NCI-H2029 (cell line): ENCODE data around the gene ZBTB46.
"Not testable (repeated sequence)": the region's sequence is repeated elsewhere in the genome, so short reads cannot be mapped to it uniquely, and the experiment has no call there.

Source experiments
- DNase-seq: peaks from one replicate; lab custom pipeline; 2025; lab: John Stamatoyannopoulos, UW

The ZBTB46 gene

DNA sequence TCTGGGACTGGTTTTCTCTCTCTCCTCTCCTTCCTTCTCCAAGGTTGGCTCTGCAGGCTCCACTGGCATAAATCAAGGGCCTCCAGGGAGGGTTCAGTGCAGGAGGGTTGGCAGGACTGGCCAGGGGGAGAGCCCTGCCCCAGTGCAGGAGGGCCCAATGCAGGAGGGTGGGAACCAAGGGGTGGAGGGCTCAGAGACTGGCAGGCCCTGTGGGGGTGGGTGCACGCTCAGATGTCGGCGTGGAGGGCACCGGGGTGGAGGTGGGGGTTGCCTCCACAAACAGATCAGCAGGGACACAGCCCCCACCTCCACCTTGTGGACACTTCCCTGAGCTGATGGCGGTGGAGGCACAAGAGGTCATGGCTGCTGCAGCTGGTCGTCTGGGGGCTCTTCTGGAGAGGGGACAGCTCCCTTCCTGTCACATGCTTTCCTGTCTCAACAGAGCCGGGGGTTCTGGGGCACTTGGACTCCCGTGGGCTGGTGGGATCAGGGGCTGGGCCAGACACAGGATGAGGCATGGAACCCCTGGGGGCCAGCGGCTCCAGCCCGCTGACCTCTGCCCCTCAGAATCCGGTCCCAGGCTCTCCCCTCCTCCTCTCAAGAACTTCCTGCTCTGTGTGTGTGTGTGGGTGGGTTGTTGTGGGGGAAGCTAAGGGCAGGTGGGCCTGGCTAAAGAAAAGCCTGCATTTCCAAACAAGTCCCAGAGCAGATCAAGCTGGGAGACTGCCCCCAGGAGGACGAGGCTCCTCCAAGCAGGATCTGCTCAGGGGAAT lies 27.5 kb upstream of the ZBTB46 start:
- no peak for DNase-seq

GRCh38 chr20:63857764-63858392 lies 26.8 kb upstream of the ZBTB46 start:
- no peak for DNase-seq

- no peak for DNase-seq
Measured at GRCh38 chr20:63856098-63856511, 25.0 kb upstream of the ZBTB46 start.

DNA sequence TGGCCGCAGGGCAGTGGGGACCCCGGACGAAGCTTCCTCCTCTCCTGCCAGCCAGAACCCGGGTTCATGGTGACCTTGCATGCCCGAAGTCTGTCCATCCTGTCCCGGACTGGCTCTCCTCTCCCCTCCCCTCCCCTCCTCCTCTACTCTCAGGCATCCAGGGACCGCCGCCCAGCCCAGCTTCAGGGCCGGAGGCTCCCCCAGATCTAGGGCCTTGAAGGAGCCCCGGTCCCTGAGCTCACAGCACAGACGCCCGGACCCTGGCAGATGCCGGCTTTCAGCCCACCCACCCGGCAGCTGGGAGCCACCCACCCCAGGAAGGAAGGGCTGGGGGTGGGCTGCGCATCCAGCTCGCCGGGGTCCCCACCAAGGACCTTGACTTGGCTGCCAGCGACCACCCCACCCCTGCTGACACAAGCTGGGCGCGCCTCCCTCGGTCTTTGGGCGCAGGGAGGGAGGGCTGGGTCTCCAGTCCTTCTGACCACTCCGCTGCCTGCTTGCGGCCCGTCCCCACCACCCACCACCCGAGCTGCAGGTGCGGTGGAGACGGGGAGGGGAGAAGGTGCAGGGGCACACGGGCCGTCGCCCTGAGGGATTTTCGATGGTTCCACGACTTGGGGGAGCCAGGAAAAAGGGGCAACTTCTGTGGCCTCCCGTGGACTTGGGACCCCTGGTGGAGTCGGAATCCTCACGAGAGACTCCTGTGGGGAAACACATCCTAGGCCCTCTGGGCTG lies 24.5 kb upstream of the ZBTB46 start:
- DNase-seq, result no peak

- no peak for DNase-seq
Measured at GRCh38 chr20:63854766-63855362, 23.8 kb upstream of the ZBTB46 start.

GRCh38 chr20:63854069-63854765 lies 23.2 kb upstream of the ZBTB46 start:
- DNase-seq, result no peak

DNA sequence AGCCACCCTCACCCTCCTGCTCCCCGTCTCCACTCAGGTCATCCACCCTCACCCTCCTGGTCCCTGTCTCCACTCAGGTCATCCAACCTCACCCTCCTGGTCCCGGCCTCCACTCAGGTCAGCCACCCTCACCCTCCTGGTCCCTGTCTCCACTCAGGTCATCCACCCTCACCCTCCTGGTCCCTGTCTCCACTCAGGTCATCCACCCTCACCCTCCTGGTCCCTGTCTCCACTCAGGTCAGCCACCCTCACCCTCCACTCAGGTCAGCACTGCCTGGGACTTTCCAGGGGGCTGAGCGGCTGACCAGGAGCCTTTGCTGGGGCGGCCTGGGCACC lies 22.6 kb upstream of the ZBTB46 start:
- not testable (repeated sequence) for DNase-seq

DNA sequence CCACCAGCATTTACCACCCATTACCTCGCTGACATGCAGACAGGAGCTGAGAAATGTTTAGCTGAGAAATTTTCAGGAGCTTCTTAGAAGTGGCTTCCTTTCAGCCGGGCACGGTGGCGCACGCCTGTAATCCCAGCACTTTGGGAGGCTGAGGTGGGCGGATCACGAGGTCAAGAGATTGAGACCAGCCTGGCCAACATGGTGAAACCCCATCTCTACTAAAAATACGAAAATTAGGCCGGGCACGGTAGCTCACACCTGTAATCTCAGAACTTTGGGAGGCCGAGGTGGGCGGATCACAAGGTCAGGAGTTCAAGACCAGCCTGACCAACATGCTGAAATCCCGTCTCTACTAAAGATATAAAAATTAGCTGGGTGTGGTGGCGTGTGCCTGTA lies 20.5 kb upstream of the ZBTB46 start:
- not testable (repeated sequence) for DNase-seq

- DNase-seq, result no peak
Measured at GRCh38 chr20:63850689-63851547, 19.9 kb upstream of the ZBTB46 start.

- DNase-seq, result no peak
Measured at GRCh38 chr20:63848003-63848911, 17.2 kb upstream of the ZBTB46 start.

DNA sequence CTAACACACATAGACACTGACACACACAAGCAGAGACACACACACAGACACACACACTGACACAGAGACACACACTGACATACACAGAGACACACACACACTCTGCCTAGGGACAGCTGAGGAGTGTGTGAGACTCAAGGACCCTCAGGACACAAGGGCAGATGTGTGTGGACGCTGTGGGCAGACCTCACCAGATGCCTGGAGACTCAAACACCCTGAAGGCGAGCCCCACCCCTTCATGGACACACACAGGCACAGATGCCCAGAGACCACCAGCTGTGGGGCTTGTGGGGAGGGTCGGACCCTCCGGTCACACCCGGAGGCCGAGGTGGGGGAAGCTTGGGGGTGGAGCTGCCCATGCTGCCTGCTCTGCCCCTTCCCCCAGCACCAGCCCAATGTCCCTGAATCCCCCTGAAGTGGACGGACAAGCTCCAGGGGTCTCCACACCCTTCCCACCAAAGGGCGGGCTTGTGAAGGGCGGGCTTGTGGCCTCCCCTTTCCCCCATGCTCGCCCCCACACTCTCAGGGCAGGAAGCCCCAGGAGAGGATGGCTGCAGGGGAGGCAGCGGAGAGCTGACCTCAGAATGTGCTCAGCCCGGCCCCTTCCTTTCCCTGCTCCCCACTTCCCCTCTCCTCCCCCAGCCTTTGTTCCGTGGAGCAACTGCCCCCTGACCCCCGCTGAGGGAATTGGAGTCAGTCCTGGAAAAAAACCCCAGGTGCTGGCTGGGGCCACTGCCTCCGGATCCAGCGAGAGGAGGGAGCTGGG lies 16.4 kb upstream of the ZBTB46 start:
- DNase-seq, result no peak

DNA sequence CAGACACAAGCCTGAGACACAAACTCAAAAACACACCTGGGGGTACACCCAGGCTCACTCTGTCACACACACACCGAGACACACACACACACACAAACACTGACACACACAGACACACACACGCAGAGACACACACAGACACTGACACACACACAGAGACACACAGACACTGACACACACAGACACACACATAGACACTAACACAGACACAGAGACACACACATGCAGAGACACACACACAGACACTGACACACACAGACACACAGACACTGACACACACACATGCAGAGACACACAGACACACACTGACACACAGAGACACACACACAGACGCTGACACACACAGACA lies 15.8 kb upstream of the ZBTB46 start:
- no peak for DNase-seq

- no peak for DNase-seq
Measured at GRCh38 chr20:63846128-63846771, 15.2 kb upstream of the ZBTB46 start.

DNA sequence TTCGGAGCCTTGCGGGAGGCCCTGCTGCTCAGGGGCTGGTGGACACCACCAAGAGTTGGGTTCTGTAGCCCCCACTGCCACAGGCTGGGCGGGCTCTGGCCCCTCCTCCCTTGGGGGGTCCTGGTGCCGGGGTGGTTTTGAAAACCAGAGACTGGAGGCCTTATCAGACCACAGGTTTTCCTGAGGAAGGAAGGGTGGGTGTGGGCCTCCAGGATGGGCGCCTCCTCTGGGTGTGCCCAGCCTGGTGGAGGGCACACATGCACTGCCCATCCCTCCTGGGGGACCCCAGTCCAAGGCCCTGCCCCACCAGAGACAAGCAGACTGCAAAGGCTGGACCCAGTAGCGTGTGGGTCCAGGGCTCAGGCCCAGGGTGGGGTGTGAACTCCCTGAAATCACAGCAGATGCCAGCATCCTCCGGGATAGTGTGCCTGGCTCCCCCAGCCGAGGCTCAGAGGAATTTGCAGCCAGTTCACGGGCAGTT lies 13.5 kb upstream of the ZBTB46 start:
- no peak for DNase-seq

- DNase-seq, result no peak
Measured at GRCh38 chr20:63843778-63844177, 12.7 kb upstream of the ZBTB46 start.

- no peak for DNase-seq
Measured at GRCh38 chr20:63843222-63843621, 12.2 kb upstream of the ZBTB46 start.

DNA sequence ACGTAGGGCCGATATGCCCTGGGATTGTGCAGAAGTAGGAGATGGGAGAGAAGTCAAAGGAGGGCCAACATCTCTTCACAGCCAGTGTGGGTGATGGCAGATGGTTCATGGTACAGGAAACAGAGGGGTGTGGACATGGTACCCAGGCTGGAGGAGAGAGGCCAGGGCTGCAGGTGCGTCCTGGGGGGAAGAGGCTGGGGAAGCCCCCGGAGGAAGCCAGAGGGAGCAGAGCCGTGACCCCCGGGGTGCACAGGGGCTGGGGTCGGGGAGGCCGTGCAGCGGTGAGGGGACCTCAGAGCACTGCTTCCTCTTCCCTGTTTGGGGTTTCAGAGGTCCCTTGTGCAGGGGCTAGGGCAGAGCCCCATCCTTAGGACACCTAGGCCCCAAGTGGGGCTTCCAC lies 11.2 kb upstream of the ZBTB46 start:
- no peak for DNase-seq

GRCh38 chr20:63840405-63840828 lies 9.4 kb upstream of the ZBTB46 start:
- DNase-seq, result no peak

DNA sequence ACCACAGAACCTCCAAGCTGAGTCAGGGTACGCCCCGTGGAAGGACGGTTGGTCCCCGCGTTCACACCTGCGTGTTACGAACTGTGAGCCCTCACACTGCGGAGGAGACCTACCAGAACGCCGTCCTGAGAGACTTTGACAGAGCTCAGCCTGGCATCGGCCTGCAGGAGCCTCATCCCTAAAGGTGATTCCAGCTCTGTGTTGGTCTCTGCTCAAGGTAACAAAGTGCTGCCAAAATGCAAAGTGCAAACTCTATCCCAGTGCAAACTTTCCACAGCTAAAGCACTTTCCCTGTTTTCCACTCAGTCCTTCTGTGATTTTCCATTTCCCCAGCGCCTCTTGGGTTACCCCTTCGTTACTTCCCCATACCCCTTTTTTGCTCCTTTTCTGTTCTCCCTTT lies 8.6 kb upstream of the ZBTB46 start:
- no peak for DNase-seq
